IMR-90 (cell line): Measurements from ENCODE around the gene SRPK3. TPM values are rescaled to one million over a fixed set of nuclear protein-coding genes. Genes with fewer than 3 reads are reported as not detected.

ENCODE experiments used
- ATAC-seq: fragments of 200-7000 bp; cut with Tn5 transposase; 2 replicates; pipeline ENCODE4 v1.9.1; 2020; ENCODE audit warnings: low read depth, mild to moderate bottlenecking, moderate library complexity
- BruUV-seq: library from RNA; stranded (reverse); fragments of 400-500 nt; replicated peaks from 2 replicates; lab custom pipeline; 2021; lab: Mats Ljungman, UMichigan
- CTCF ChIA-PET: fragments of 300-600 bp; formaldehyde crosslinking; extraction: SDS; loops from one replicate; lab custom pipeline; 2021; ENCODE audit warnings: antibody characterized with exemption; lab: Yijun Ruan, JAX
- POLR2A ChIA-PET: fragments of 300-600 bp; sonication (Branson Sonifier 250); formaldehyde crosslinking; loops from one replicate; lab custom pipeline; 2022; ENCODE audit warnings: antibody characterized with exemption; ENCODE audit not compliant: unreplicated experiment; lab: Charles Lee
- DNase-seq: peaks from one replicate; pipeline ENCODE4 v3.0.0; 2013
- H2AFZ ChIP-seq: replicated peaks from 2 replicates; pipeline ENCODE3; 2013; ENCODE audit warnings: low read length, mild to moderate bottlenecking; ENCODE audit not compliant: poor library complexity
- H2AK5ac ChIP-seq: 2 replicates; pipeline ENCODE4 v1.6.1; 2013; ENCODE audit warnings: low read depth, low read length, inconsistent platforms
- H2AK9ac ChIP-seq: replicated peaks from 2 replicates; pipeline ENCODE3; 2013; ENCODE audit warnings: mild to moderate bottlenecking, low read depth, low read length, moderate library complexity; ENCODE audit not compliant: poor library complexity
- H2BK120ac ChIP-seq: 2 replicates; pipeline ENCODE4 v1.6.1; 2013; ENCODE audit warnings: low read depth, low read length, inconsistent platforms
- H2BK15ac ChIP-seq: 3 replicates; pipeline ENCODE4 v1.6.1; 2013; ENCODE audit warnings: low read depth, low read length, inconsistent platforms
- H2BK20ac ChIP-seq: 2 replicates; pipeline ENCODE4 v1.6.1; 2013; ENCODE audit warnings: low read depth, mild to moderate bottlenecking, inconsistent platforms, low read length, moderate library complexity
- H2BK5ac ChIP-seq: 2 replicates; pipeline ENCODE4 v1.6.1; 2013; ENCODE audit warnings: mild to moderate bottlenecking, low read depth, low read length, inconsistent platforms; ENCODE audit not compliant: poor library complexity, severe bottlenecking
- H3K14ac ChIP-seq: replicated peaks from 2 replicates; pipeline ENCODE4 v1.6.1; 2013; ENCODE audit warnings: low read depth, low read length, inconsistent platforms
- H3K18ac ChIP-seq: 2 replicates; pipeline ENCODE4 v1.6.1; 2013; ENCODE audit warnings: low read depth, low read length, control low read depth
- H3K23ac ChIP-seq: 2 replicates; pipeline ENCODE4 v1.6.1; 2013; ENCODE audit warnings: low read depth, low read length, inconsistent platforms
- H3K27ac ChIP-seq: 2 replicates; pipeline ENCODE4 v1.5.1; 2013; ENCODE audit warnings: mild to moderate bottlenecking, control low read depth, low read length; ENCODE audit not compliant: insufficient read depth
- H3K27me3 ChIP-seq: 2 replicates; pipeline ENCODE4 v1.6.1; 2013; ENCODE audit warnings: low read length; ENCODE audit not compliant: control insufficient read depth, insufficient read depth
- H3K36me3 ChIP-seq: 2 replicates; pipeline ENCODE4 v1.6.1; 2013; ENCODE audit warnings: low read length, mixed read lengths; ENCODE audit not compliant: control insufficient read depth, insufficient read depth
- H3K4ac ChIP-seq: 2 replicates; pipeline ENCODE4 v1.6.1; 2013; ENCODE audit warnings: low read depth, low read length, inconsistent platforms
- H3K4me1 ChIP-seq: 2 replicates; pipeline ENCODE4 v1.6.1; 2013; ENCODE audit warnings: low read length, mixed read lengths; ENCODE audit not compliant: control insufficient read depth, insufficient read depth
- H3K4me2 ChIP-seq: 2 replicates; pipeline ENCODE4 v1.6.1; 2013; ENCODE audit warnings: low read depth, mild to moderate bottlenecking, control low read depth, low read length, moderate library complexity
- H3K4me3 ChIP-seq: 2 replicates; pipeline ENCODE4 v1.5.1; 2013; ENCODE audit warnings: low read depth, mild to moderate bottlenecking, control low read depth, low read length, moderate library complexity; ENCODE audit not compliant: insufficient read depth
- H3K56ac ChIP-seq: 2 replicates; pipeline ENCODE4 v1.6.1; 2013; ENCODE audit warnings: low read length, inconsistent platforms; ENCODE audit not compliant: insufficient read depth; ENCODE audit errors: extremely low read depth
- H3K79me1 ChIP-seq, 2 experiments: 2 replicates each; pipeline ENCODE4 v1.6.1; 2013; ENCODE audit warnings: low read length in 2 of 2, inconsistent platforms in 1 of 2, low read depth in 1 of 2
- H3K9ac ChIP-seq: 2 replicates; pipeline ENCODE4 v1.6.1; 2013; ENCODE audit warnings: low read depth, low read length, control low read depth
- H3K9me1 ChIP-seq: 2 replicates; pipeline ENCODE4 v1.6.1; 2013; ENCODE audit warnings: low read length, inconsistent platforms; ENCODE audit not compliant: insufficient read depth
- H3K9me3 ChIP-seq: 2 replicates; pipeline ENCODE4 v1.6.1; 2013; ENCODE audit warnings: low read length; ENCODE audit not compliant: control insufficient read depth, insufficient read depth
- H4K20me1 ChIP-seq: 2 replicates; pipeline ENCODE4 v1.6.1; 2013; ENCODE audit warnings: low read length, inconsistent platforms; ENCODE audit not compliant: insufficient read depth
- H4K5ac ChIP-seq: 2 replicates; pipeline ENCODE4 v1.6.1; 2013; ENCODE audit warnings: mild to moderate bottlenecking, low read depth, low read length, control low read depth
- H4K8ac ChIP-seq, 2 experiments: 2 replicates each; pipeline ENCODE4 v1.6.1; 2013; ENCODE audit warnings: low read depth in 2 of 2, low read length in 2 of 2, control low read depth in 1 of 2, inconsistent platforms in 1 of 2
- H4K91ac ChIP-seq: 2 replicates; pipeline ENCODE4 v1.6.1; 2013; ENCODE audit warnings: low read depth, low read length, inconsistent platforms; ENCODE audit not compliant: insufficient read depth
- CEBPB ChIP-seq: IDR thresholded peaks from 2 replicates; pipeline ENCODE4 v1.6.1; 2012; ENCODE audit warnings: low read depth, low read length, improper control_type of control experiment
- FOS ChIP-seq: fragments of 150-350 bp; IDR thresholded peaks from 2 replicates; pipeline ENCODE4 v1.6.1; 2016; ENCODE audit warnings: low read depth, low read length
- WGBS, 2 experiments: methylation state at CpG; one replicate each; pipeline versions ENCODE4 v1.1.5 to v1.1.7; 2013; ENCODE audit warnings: missing lambda C conversion rate in 2 of 2; ENCODE audit not compliant: insufficient read length in 1 of 2; ENCODE audit errors: extremely low coverage in 2 of 2; 5-methylcytosine and 5-hydroxymethylcytosine counted together
- dilution Hi-C: fragments of 300-500 bp; cut with HindIII; formaldehyde crosslinking; loops from one replicate; pipeline ENCODE4 v1.14.3; 2018; ENCODE audit warnings: low sequenced_read_pairs; ENCODE audit not compliant: unreplicated experiment
- in situ Hi-C: fragments of 300-500 bp; cut with MboI; formaldehyde crosslinking; loops from 3 replicates; pipeline ENCODE4 v1.14.3; 2019; ENCODE audit warnings: low sequenced_read_pairs, inconsistent platforms, mixed read lengths
- intact Hi-C: fragments of 100-400 bp; cut with micrococcal nuclease; formaldehyde crosslinking; loops from 2 replicates; pipeline ENCODE4 v1.10.0; 2022
- polyA plus RNA-seq, 3 experiments: library from polyadenylated mRNA; depleted of rRNA; stranded (reverse); fragments of >200 nt; gene quantifications; 2 replicates each; pipeline ENCODE4 v1.2.3, GENCODE V29; 2012; ENCODE audit warnings: low replicate concordance in 1 of 3
- total RNA-seq: library from RNA; depleted of rRNA; stranded (reverse); fragments of >200 nt; gene quantifications from 2 replicates; pipeline ENCODE4 v1.2.3, GENCODE V29; 2012

SRPK3 gene
- total and polyA plus RNA-seq, 2 of the 4 experiments (the other 2 are of a cell fraction): 0.36 to 0.70 TPM

GRCh38 chrX:153773741-153774575, 6.9 kb upstream of the SRPK3 start:
- no peak overlapping the region for H3K23ac ChIP-seq
- intact Hi-C loops (no loop called here), dilution Hi-C loops (no loop called here), in situ Hi-C loops (no loop called here)
- POLR2A ChIA-PET: no interaction called here
- H2BK5ac ChIP-seq: no peak overlapping the region
- H2BK20ac ChIP-seq: no peak overlapping the region
- no peak overlapping the region for H3K14ac ChIP-seq
- H4K8ac ChIP-seq: no peak overlapping the region
- no peak overlapping the region for H3K18ac ChIP-seq
- no peak for DNase-seq
- no peaks in the 10 kb centered on the region for H3K79me1 ChIP-seq
- TSS peak; percentile 38 for BruUV-seq
- no peak overlapping the region for H3K9ac ChIP-seq
- H2BK120ac ChIP-seq: no peak overlapping the region
- H3K4me1 ChIP-seq: no peaks in the 10 kb centered on the region
- H3K27ac ChIP-seq: no peak overlapping the region
- H4K5ac ChIP-seq: no peak overlapping the region
- no peaks in the 10 kb centered on the region for H4K20me1 ChIP-seq
- H2AFZ ChIP-seq: no peak overlapping the region
- no peak overlapping the region for H3K4me2 ChIP-seq
- H3K4me3 ChIP-seq: no peak overlapping the region
- H3K27me3 ChIP-seq: no peaks in the 10 kb centered on the region
- no peaks in the 10 kb centered on the region for H3K9me1 ChIP-seq
- H2BK15ac ChIP-seq: no peak overlapping the region
- H3K36me3 ChIP-seq: peaks cover 4% of the 10 kb centered on the region; the same call in 1 of the 2 replicates
- no peak for ATAC-seq
- 99% methylated on average over 24 of the region's 48 CpGs; no CpG with 5 or more reads in 1 of the 2 experiments for WGBS, 2 experiments
- no peak overlapping the region for H3K4ac ChIP-seq
- no peak overlapping the region for H2AK9ac ChIP-seq
- no peak overlapping the region for H4K91ac ChIP-seq
- no peak overlapping the region for H3K56ac ChIP-seq
- H2AK5ac ChIP-seq: no peak overlapping the region
- CTCF ChIA-PET: no interaction called here
- H3K9me3 ChIP-seq: no peaks in the 10 kb centered on the region; the same call in 1 of the 2 replicates
- no peak for TF ChIP-seq FOS
- no peak for TF ChIP-seq CEBPB
